Thoracic aorta (tissue), 2 donors: ENCODE data around the gene TTLL11. TPM values are rescaled to one million over a fixed set of nuclear protein-coding genes. Genes with fewer than 3 reads are reported as not detected.

Experiments
- ATAC-seq: fragments of 150-250 bp; one replicate; pipeline ENCODE4 v1.8.0; 2017; ENCODE audit warnings: low read depth; ENCODE audit not compliant: insufficient number of reproducible peaks, low FRiP score
- DNase-seq: peaks from one replicate; pipeline ENCODE4 v3.0.0-alpha.2; 2020; ENCODE audit warnings: low spot score
- H3K27ac ChIP-seq, 2 donors: fragments of 200-600 bp; sonication (generic); 1 replicate in 1 of 2; 2 replicates in 1 of 2; pipeline ENCODE4 v1.5.1; 2016; ENCODE audit warnings: mild to moderate bottlenecking in 2 of 2, moderate library complexity in 2 of 2
- H3K27me3 ChIP-seq: fragments of 200-600 bp; sonication (generic); replicated peaks from 2 replicates; pipeline ENCODE4 v1.6.0; 2016; ENCODE audit warnings: mild to moderate bottlenecking; ENCODE audit not compliant: insufficient read depth
- H3K36me3 ChIP-seq: fragments of 200-600 bp; sonication (generic); one replicate; pipeline ENCODE4 v1.5.1; 2016
- H3K4me1 ChIP-seq, 2 donors: fragments of 200-600 bp; sonication (generic); 1 replicate in 1 of 2; 2 replicates in 1 of 2; pipeline versions ENCODE4 v1.5.1 to v1.6.0; 2016; ENCODE audit warnings: low read depth in 2 of 2, mild to moderate bottlenecking in 1 of 2; ENCODE audit not compliant: control insufficient read depth in 1 of 2
- H3K4me3 ChIP-seq: fragments of 200-600 bp; sonication (generic); 2 replicates; pipeline ENCODE4 v1.5.1; 2016; ENCODE audit warnings: mild to moderate bottlenecking
- H3K9me3 ChIP-seq: fragments of 200-600 bp; sonication (generic); 2 replicates; pipeline ENCODE4 v1.5.1; 2016
- CTCF ChIP-seq: fragments of 200-600 bp; sonication (generic); IDR thresholded peaks from one replicate; pipeline ENCODE4 v1.5.1; 2019; ENCODE audit warnings: antibody characterized with exemption
- total RNA-seq, 2 donors: library from RNA; depleted of rRNA; stranded (reverse); fragments of >200 nt; gene quantifications; one replicate each; pipeline versions ENCODE4 v1.1.0 to v1.2.3, GENCODE V29; 2016

The TTLL11 gene
- total RNA-seq, 2 donors from 2014 or later = 25.7 to 31.2 TPM

DNA sequence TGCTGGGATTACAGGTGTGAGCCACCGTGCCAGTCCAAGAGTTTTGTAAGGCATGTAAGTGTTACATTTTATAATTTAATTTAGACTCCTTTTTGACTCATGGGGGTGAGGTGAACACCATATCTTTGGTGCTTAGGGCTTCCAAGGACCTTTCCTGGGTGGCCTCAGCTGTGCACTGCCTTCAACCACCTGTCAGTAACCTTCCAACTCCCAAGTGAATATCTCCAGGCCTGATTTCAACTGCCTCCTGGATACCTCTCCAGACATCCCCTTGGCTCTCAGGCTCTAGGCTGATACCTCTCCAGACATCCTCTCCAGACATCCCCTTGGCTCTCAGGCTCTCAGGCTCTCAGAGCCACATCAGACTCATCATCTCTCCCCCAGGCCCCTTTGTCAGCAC, 30.9 kb upstream of the TTLL11 start:
- Histone ChIP-seq H3K27ac (no peak overlapping the region), H3K4me1 (peaks cover 0 to 19% of the 10 kb centered on the region in 2 donors), H3K4me3 (no peak overlapping the region), H3K36me3 (no peaks in the 10 kb centered on the region), H3K9me3 (no peaks in the 10 kb centered on the region), H3K27me3 (no peaks in the 10 kb centered on the region)
- DNase-seq = no peak
- TF ChIP-seq CTCF = no peak
- no peak for ATAC-seq

GRCh38 chr9:122122903-122123632, 30.0 kb upstream of the TTLL11 start:
- ATAC-seq = no peak
- Histone ChIP-seq H3K4me3 (no peak overlapping the region), H3K27me3 (no peaks in the 10 kb centered on the region), H3K9me3 (no peaks in the 10 kb centered on the region), H3K27ac (no peak overlapping the region), H3K4me1 (peaks cover 0 to 19% of the 10 kb centered on the region in 2 donors), H3K36me3 (no peaks in the 10 kb centered on the region)
- no peak for DNase-seq
- peak; percentile 94 for TF ChIP-seq CTCF

GRCh38 chr9:122122468-122122867, 29.4 kb upstream of the TTLL11 start:
- Histone ChIP-seq H3K27me3 (no peaks in the 10 kb centered on the region), H3K4me3 (no peak overlapping the region), H3K4me1 (peaks cover 0 to 19% of the 10 kb centered on the region in 2 donors), H3K27ac (no peak overlapping the region), H3K36me3 (no peaks in the 10 kb centered on the region), H3K9me3 (no peaks in the 10 kb centered on the region)
- ATAC-seq (no peak), DNase-seq (no peak)
- TF ChIP-seq CTCF = no peak

GRCh38 chr9:122121931-122122330, 28.8 kb upstream of the TTLL11 start:
- ATAC-seq (no peak), DNase-seq (no peak)
- TF ChIP-seq CTCF = no peak
- no peaks in the 10 kb centered on the region for H3K27me3 ChIP-seq
- no peaks in the 10 kb centered on the region for H3K36me3 ChIP-seq
- H3K4me1 ChIP-seq = peaks cover 0 to 17% of the 10 kb centered on the region in 2 donors
- H3K27ac ChIP-seq = no peak overlapping the region
- H3K9me3 ChIP-seq = no peaks in the 10 kb centered on the region
- H3K4me3 ChIP-seq = no peak overlapping the region

DNA sequence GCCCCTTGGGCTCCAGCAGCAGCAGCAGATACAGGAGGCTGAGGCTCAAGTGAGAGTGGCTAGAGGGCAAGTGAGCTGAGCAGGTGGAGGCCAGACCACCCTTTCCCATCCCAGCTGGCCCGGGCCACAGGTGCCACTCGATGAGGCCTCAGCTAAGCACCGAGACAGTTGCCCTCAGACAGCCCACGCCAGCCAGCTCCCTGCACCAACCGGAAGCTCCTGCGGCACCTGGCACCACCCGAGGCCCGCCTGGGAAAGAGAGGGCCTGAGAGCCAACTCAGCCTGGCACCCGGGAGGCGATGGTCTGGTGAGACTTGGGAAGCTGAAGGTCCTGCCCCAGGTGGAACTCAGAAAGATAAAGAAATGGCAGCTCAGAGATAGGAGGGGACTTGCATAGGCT, 28.3 kb upstream of the TTLL11 start:
- no peak for TF ChIP-seq CTCF
- Histone ChIP-seq H3K9me3 (no peaks in the 10 kb centered on the region), H3K27ac (no peak overlapping the region), H3K4me3 (no peak overlapping the region), H3K36me3 (no peaks in the 10 kb centered on the region), H3K27me3 (no peaks in the 10 kb centered on the region), H3K4me1 (peaks cover 0 to 12% of the 10 kb centered on the region in 2 donors)
- ATAC-seq (no peak), DNase-seq (no peak)
